Liver (tissue), 3 donors: ENCODE data around the gene BHLHE23.

ENCODE experiments used
- CTCF ChIP-seq: fragments of 150-350 bp; IDR thresholded peaks from 2 replicates; pipeline ENCODE4 v1.5.1; 2017; ENCODE audit warnings: improper control_type of control experiment, low read depth, low read length; ENCODE audit not compliant: missing input control
- GABPA ChIP-seq, 2 donors: IDR thresholded peaks in 1 of 2; conservative IDR thresholded peaks in 1 of 2; 2 replicates each; pipeline ENCODE4 v1.6.1; 2016; ENCODE audit warnings: antibody characterized with exemption in 2 of 2, mild to moderate bottlenecking in 1 of 2, moderate library complexity in 1 of 2
- RAD21 ChIP-seq, 2 donors: IDR thresholded peaks; 2 replicates each; pipeline ENCODE4 v1.6.1; 2016; ENCODE audit warnings: antibody characterized with exemption in 2 of 2, mild to moderate bottlenecking in 2 of 2
- REST ChIP-seq: IDR thresholded peaks from 2 replicates; pipeline ENCODE4 v1.6.1; 2016; ENCODE audit warnings: antibody characterized with exemption, mild to moderate bottlenecking
- RXRA ChIP-seq, 2 donors: IDR thresholded peaks; 2 replicates each; pipeline ENCODE4 v1.6.1; 2017 to 2018; ENCODE audit warnings: antibody characterized with exemption in 2 of 2, mild to moderate bottlenecking in 1 of 2
- TAF1 ChIP-seq: conservative IDR thresholded peaks from 2 replicates; pipeline ENCODE4 v1.6.1; 2016; ENCODE audit warnings: antibody characterized with exemption, mild to moderate bottlenecking
- ZBTB33 ChIP-seq: IDR thresholded peaks from 2 replicates; pipeline ENCODE4 v1.6.1; 2016; ENCODE audit warnings: antibody characterized with exemption
- donor health status: healthy.
- donor health status: healthy.

GRCh38 chr20:63047267-63047666 lies 40.5 kb upstream of the BHLHE23 start:
- no peak for TF ChIP-seq RAD21 (IDR thresholded peaks at IDR 0.05)
- no peak for TF ChIP-seq CTCF
- no peak for TF ChIP-seq ZBTB33
- no peak for TF ChIP-seq GABPA (IDR thresholded peaks at IDR 0.05 in 1 of 2, conservative IDR thresholded peaks at IDR 0.05 in 1 of 2)
- no peak for TF ChIP-seq REST
- TF ChIP-seq TAF1, result no peak
- TF ChIP-seq RXRA (IDR thresholded peaks at IDR 0.05), result no peak
